DMS153 (cell line): ENCODE results near the gene C7orf57.
"Not testable (repeated sequence)": the region's sequence is repeated elsewhere in the genome, so short reads cannot be mapped to it uniquely, and the experiment has no call there.

ENCODE experiments used
- DNase-seq: peaks from one replicate; lab custom pipeline; 2025; lab: John Stamatoyannopoulos, UW

Gene C7orf57

DNA sequence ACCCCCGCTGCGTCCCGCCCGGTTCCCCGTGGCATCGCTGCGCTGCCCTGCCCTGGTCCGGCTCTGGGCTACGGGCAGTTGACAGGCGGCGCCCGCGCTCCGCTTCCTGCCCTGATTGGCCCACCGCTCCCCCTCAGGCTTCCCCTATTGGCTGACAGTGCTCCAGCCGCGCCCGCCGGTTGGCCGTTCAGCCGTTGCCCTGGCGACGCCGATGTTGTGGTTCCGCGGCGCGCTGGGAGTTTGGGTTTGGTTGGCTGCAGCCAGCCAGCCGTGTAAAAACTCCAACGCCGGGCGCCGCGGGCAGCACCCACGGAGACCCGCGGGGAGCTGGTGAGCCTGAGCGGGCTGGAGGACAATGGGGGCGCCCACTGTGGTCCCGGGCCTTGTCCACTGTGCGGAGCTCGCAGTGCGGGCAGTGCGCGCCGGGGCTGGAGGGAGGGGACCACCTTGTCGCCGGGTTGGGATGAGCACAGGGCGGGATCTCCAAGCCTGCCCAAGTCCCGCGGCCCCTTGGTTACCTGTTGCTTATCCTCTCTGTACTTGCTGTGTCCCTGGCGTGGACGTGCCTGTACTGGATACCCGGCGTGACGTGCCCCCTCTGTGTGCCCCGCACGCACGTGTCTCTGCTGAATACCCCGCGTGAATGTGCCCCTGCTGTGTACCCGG lies at the start of gene C7orf57:
Gene C7orf57, plus strand, starts transcription at position 243 of the 666 bp plus-strand sequence. CDS start 766 bp downstream, outside the sequence.
- peak; percentile 64 for DNase-seq

DNA sequence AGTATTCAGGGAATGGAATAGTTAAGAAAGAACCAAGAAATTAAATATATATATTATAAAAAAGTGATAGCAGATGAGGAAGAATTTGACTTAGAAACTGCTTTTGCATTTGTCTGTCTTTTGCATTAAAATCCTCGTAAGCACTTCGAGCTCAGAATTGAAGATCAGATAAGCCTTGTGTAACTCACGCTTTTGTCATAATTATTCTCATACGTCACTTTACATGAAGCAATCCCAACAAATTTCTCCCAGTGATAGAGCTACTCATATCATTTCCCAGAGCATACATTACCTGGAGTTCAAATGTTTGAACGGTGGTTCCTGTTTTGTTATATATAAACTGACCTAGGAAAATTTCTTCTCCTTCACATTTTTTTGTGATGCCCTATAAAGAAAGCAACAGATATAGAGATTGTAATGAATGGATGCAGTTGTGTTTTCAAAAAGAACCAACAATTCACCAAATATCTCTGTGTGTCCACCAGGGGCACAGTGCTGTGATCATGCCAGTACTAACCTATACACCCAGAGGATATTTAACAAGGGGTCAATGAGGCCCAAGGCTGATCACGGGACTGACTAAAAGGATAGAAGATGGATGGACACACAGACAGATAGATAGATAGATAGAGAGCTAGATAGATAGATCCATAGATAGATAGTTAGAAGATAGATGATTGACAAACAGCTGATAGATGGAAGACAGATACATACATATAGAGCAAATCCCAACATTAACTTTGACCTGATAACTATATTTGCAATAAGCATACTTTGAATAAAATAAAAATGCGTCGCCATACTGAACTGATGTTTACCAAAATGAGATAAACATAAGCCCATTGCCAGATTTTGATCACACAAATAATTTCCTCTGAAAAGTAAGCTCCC lies 46.6 kb upstream of the C7orf57 start:
- DNase-seq, result no peak

DNA sequence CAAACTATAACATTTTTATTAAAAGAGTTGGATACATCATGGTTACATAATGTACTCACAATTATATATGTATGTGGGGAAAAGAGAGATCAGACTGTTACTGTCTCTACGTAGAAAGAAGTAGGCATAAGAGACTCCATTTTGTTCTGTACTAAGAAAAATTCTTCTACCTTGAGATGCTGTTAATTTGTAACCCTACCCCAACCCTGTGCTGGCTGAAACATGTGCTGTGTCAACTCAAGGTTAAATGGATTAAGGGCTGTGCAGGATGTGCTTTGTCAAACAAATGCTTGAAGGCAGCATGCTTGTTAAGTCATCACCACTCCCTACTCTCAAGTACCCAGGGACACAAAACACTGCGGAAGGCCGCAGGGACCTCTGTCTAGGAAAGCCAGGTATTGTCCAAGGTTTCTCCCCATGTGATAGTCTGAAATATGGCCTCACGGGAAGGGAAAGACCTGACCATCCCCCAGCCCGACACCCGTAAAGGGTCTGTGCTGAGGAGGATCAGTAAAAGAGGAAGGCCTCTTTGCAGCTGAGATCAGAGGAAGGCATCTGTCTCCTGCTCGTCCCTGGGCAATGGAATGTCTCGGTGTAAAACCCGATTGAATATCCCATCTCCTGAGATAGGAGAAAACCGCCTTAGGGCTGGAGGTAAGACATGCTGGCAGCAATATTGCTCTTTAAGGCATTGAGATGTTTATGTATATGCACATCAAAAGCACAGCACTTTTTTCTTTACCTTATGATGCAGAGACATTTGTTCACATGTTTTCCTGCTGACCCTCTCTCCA lies 45.5 kb upstream of the C7orf57 start:
- DNase-seq, result peak; percentile 77

DNA sequence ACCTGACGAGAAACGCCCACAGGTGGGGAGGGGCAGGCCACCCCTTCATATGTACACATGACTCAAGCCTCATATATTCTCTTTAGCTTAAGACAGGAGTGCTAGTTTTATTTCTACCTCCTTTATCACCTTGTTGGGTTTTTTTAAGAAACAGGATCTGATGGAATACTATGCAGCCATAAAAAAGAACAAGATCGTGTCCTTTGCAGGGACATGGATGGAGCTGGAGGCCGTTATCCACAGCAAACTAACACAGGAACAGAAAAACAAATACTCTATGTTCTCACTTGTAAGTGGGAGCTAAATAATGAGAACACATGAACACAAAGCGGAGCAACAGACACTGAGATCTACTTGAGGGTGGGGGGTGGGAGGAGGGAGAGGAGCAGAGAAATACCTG lies 44.8 kb upstream of the C7orf57 start:
- no peak for DNase-seq

DNA sequence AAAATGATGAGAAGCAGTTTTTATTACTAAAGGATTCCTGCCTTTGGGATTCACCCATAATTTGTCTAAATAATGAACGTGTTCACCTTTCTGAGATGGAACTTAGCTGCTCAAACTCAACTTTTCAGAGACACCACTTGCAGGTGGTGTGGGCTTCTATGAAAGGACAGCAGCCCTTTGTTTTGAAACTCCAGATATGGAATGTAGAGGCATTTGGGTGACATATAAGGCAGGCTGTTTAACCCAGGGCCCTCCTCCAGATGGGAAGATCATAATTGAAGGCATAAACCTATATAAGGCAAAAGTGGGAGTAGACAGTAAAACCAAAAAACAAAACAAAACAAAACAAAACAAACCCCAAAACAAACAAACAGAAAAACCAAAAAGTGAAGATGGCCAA lies 44.1 kb upstream of the C7orf57 start:
- DNase-seq, result no peak

DNA sequence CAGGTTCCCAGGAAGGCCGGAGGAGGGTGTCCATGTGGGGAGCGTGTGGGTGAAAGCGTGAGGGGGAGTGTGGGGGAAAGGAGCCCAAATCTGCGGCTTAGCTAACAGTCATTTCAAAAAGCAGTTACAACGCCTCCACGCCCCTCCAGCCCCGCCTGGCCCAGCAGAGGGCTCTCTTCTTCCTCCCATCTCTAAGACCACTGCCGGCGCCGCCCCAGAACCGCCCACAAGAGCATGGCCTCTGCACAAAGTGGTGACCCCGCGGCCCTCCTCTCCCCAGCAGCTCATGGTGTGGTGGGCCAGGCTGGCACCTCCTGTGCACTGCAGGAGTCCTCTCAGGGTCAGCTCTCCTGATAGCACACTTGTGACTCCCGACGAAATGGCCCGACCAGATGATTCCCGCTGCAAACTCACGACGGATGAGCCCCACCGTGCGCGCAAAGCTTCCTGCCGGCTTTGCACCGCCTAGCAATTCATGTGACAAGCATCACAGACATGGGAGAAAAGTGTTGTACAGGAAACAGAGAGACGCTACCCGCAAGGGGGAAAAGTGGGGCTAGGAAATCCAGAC lies 43.5 kb upstream of the C7orf57 start:
- DNase-seq, result peak; percentile 78

DNA sequence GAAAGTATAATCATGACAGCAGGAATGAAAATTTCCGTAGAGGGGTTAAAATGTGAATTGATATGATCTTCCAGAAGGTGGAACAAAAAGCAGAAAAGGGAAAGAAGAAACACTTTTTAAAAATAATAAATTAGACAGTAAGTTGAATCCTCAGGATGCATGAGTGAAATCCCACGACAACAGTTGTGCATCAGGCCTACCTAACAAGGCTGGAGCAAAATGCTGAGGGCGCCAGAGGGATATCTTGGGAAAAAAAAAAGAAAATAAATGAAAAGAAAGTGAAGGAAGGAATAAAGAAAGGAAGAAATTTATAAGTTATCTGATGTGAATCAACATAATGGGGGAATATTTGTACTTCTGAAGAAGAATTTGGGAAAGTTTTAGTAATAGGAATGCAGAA lies 42.9 kb upstream of the C7orf57 start:
- no peak for DNase-seq

DNA sequence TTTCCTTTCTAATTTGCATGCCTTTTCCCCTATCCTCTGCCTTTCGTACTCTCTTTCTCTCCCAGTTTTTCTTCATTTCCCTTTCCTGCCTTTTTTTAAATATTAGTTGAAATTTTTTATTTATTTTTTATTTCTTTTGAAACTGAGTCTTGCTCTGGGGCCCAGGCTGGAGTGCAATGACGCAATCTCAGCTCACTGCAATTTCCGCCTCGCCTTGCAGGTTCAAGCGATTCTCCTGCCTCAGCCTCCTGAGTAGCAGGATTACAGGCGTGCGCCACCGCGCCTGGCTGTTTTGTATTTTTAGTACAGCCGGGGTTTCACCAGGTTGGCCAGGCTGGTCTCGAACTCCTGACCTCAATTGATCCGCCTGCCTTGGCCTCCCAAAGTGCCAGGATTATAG lies 35.9 kb upstream of the C7orf57 start:
- no peak for DNase-seq

DNA sequence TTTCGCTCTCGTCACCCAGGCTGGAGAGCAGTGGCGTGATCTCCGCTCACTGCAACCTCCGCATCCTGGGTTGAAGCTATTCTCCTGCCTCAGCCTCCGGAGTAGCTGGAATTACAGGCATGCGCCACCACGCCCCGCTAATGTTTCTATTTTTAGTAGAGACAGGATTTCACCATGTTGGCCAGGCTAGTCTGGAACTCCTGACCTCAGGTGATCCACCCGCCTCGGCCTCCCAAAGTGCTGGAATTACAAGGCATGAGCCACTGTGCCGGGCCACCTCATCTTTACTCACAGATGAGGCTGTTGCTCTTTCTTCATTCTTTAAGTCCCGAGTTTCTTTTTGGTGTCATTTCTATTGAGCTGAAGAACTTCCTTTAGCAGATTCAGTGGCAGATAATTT lies 35.2 kb upstream of the C7orf57 start:
- DNase-seq, result not testable (repeated sequence)

DNA sequence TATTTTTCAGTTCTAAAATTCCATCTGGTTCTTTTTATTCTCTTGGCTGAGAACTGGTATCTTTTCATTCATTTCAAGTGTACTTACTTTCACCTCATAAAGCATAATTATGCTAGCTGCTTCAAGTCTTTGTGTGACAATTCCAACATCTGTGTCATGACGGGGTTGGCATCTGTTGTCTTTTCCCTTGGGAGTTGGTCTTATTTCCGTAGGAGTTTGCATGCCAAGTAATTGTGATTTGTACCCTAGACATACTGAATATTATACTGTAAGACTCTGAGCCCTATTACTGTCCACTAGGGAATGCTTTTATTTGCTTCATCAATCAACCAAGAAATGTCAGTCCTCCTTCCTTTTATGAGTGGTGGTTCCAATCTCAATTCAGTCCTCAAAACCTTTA lies 31.3 kb upstream of the C7orf57 start:
- peak; percentile 44 for DNase-seq

DNA sequence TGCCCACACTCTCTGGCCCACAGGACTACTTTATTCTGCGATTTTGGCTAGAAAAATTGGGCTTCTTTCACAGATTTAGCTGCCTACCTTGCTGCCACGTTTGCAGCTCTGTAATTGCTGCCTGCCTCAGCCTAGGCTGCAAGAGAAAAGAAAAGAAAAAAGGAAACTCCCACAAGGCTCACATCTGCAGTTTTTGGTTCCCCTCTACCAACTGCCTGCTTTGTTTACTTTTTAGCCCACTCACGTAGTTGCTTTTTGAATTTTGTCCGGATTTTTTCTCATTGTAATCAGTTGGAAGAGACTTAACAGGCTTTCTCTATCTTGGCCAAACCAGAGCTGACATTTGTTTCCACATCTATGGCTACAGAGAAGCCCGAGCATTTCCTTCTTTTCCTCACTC lies 30.7 kb upstream of the C7orf57 start:
- no peak for DNase-seq

DNA sequence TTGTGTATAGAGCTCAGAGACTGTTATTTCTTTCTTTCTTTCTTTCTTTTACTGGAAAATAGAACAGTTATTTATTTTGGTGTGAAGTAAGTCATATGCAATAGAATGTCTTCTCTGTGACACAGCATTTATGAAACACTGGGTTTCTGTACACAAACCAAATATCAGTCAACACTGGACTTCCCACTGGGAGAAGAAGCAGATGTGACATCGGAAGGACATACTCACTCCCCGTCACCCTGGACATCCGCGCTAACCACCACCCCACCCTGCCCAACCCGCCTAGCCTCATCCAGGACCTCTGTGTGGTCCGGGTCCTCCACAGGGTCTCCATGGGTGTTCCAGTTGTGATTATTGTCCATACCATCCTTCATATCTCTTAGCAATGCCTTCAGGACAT lies 28.5 kb upstream of the C7orf57 start:
- no peak for DNase-seq

DNA sequence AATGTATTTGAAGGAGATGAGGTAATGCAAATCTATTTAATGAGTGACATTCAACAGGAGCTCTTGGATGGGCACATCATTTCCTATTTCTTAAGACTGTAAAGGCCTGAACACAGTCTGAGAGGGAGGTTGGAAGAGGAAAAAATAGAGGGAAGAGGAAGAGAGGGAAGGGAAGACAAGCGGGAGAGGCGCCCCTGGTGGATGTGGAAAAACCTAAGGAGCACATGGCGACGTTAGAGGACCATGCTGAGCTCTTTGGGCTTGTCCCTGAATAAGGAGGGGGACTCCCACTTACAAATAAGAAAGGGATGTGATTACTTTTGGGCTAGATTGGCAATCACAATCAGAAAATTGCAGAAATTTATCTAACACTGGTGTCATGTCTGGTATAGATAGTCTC lies 26.1 kb upstream of the C7orf57 start:
- no peak for DNase-seq

DNA sequence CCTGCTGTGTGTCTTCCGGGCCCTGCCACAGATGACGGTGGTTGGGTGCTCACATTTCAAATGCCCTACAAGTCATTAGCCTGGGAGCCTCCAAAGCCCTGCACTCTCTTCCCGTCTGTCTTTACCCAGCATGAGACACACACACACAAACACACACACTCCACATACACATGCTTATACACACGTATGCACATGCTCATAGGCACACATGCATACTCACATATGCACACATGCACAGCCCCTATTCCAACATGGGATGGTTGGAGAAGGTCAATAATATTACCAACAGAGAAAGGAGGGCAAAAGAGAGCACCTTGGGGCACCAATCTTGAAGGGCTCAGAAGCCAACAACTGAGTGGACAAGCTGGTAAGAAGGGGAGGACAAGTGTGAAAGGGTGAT lies 25.4 kb upstream of the C7orf57 start:
- DNase-seq, result no peak

DNA sequence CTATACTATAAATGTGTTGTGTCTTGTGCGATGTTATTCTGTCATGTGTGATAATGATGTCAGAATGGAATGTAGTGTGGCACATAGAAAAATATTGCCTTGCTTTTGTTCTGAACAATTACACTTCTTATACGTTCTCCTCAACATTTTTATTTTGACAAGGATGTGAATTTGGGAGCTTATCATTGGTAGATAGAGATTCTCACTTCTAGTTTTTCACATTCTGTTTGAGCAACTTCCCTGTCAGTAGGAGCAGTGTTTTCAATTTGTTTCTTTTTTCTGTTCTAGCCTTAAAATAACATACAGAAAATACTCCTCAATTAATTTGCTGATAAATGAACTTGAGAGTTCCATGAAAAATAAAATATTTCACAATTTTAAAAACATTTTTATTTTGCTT lies 24.0 kb upstream of the C7orf57 start:
- DNase-seq, result no peak

DNA sequence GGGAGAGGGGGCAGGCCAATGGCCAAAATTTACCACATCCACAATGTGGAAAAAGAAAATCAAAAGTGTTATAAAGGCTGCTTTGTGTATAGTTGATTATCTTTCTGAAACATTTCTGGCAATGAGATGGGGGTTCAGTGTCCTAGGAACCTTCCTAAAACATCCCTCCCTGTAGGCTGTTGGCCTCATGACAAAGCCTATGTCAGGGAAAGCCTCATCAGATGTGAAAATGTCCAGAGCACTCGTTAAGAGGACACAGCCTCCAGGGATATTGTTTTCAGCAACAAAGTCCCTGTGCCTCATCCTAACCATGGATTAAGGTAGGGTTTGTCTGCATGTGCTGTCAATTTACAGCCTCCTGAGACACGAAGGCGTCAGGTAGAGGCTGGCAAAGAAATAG lies 23.4 kb upstream of the C7orf57 start:
- no peak for DNase-seq

DNA sequence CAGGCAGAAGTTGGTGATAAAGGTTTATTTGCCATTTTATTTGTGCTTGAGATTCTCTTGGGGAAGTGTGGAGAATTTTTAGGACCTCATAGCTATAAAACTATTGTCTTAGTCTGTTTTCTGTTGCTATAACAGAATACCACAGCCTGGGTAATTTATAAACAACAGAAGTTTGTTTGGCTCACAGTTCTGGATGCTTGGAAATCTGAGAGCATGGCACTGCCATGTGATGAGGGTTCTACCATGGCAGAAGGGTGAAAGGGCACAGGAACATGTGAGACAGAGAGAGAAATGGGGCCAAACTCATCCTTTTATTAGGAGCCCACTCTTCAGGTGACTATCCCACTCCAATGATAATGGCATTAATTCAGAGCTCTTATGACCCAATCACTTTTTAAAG lies 18.7 kb upstream of the C7orf57 start:
- no peak for DNase-seq

DNA sequence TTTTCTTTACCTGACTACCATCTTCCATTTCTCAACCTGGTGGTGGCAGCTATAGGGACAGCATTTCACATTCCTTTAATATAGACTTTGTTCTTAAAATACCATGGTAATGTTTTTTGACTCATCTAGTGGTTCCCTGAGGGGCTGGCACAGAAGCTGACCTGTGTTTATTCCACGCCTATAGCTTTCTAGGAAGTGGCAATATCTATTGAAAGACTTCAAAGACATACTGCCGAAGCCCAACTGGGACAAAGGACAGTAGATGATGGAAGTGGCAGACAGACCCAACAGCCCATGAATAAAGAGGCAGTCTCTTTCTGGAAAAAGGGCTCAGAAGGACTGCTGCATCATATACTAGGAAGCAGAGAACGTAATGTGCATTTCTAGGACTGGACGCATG lies 17.7 kb upstream of the C7orf57 start:
- no peak for DNase-seq

DNA sequence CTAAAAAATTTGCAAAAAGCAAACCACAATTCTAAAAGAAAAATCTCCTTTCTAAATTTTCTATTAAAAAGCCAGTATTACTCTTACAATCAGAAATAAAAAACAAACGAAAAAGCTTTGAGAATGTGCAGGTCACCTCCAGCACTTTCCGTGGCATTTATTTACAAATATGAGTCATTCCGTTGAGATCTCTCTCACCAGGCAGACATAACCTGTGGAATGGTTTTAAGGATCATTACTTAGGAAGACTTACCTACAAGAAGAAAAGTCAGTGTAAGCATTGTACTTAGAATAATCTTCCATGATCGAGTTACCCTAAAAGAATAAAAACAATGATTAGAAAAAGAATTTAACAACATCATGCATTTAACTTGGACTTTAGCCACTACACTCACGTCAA lies 9.7 kb upstream of the C7orf57 start:
- no peak for DNase-seq

DNA sequence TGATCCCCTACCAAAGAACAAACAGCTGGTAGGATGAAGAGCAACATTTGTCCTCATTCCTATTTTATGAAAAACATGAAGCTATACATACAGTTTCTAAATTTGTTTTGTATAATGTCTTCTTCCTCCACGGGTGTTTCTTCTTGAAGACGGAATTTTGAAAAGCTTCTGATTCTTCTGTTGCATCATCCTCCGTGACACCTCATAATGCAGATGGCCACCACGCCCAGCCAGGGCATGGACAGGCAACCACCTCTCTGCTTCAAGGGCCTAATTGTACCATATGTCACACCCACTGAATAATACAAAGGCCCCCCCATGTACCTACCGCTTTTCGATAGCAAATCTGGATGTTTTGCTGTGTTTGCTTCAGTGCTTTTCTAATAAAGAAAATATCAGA lies 6.4 kb upstream of the C7orf57 start, which contains the start of gene SUN3:
Gene SUN3, minus strand, starts transcription at position 170 of the 400 bp plus-strand sequence. Its CDS starts 169 bp downstream, at position 1.
- DNase-seq, result no peak

DNA sequence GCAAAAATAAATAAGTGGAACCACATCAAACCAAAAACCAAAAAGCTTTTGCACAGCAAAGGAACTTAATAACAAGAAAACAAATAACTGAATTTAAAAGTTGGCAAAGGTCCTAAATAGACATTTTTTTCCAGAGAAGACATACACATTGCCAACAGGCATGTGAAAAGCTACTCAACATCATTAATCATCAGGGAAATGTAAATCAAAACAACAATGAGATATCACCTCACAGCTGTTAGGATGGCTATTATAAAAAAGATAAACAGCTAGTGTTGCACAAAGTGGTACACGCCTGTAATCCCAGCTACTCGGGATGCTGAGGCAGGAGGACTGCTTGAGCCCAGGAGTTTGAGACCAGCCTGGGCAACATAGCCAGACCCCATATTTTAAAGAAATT lies 4.2 kb upstream of the C7orf57 start:
- DNase-seq, result no peak

DNA sequence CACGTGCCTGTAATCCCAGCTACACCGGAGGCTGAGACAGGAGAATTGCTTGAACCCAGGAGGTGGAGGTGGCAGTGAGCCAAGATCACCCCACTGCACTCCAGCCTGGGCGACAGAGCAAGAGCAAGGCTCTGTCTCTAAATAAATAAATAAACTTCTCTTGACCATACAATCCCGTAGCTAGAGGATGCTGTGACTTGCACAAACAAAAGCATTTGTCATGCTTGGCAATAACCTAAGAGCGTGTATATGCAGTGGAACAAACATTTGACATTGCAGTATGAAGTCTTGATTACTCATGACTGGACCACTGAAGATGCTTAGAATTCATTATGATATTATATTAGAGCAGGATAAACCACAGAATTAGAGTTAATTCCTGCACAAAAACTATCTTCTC lies 1.4 kb upstream of the C7orf57 start:
- DNase-seq, result no peak
